Choroid plexus epithelial cell (primary cell): ENCODE data around the gene TMEM212.

Experiments
- DNase-seq: peaks from one replicate; pipeline ENCODE4 v3.0.0-alpha.2; 2010; ENCODE audit warnings: low read depth
- H3K4me3 ChIP-seq: 2 replicates; pipeline ENCODE4 v1.5.1; 2011; ENCODE audit warnings: low read depth, mild to moderate bottlenecking, control low read depth, low read length, moderate library complexity
- TF ChIP-seq, protein P1 (sequence below): conservative IDR thresholded peaks from 2 replicates; pipeline ENCODE4 v1.5.1; 2011; ENCODE audit warnings: low read depth, mild to moderate bottlenecking, control low read depth, inconsistent platforms, low read length, moderate library complexity

The TMEM212 gene

DNA sequence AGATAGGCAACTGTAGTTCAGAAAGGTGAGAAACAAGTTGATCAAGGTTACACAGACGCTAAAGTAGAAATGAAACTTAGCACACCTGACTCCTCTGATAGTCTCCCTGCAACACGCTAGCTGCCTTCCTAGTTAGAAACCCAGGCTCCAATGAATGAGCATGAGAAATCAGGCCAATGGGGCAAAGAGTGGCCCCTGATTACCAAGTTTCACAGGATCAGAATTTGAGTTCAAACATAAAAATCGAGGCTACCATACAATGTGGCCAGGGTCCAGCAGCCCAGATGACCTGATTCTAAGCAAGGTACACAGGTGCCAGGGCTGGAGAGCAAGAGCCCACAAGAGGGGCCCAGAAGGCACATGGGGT is 40.6 kb upstream of the TMEM212 start:
- TF ChIP-seq, protein P1, sequence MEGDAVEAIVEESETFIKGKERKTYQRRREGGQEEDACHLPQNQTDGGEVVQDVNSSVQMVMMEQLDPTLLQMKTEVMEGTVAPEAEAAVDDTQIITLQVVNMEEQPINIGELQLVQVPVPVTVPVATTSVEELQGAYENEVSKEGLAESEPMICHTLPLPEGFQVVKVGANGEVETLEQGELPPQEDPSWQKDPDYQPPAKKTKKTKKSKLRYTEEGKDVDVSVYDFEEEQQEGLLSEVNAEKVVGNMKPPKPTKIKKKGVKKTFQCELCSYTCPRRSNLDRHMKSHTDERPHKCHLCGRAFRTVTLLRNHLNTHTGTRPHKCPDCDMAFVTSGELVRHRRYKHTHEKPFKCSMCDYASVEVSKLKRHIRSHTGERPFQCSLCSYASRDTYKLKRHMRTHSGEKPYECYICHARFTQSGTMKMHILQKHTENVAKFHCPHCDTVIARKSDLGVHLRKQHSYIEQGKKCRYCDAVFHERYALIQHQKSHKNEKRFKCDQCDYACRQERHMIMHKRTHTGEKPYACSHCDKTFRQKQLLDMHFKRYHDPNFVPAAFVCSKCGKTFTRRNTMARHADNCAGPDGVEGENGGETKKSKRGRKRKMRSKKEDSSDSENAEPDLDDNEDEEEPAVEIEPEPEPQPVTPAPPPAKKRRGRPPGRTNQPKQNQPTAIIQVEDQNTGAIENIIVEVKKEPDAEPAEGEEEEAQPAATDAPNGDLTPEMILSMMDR: no peak
- no peak for DNase-seq

DNA sequence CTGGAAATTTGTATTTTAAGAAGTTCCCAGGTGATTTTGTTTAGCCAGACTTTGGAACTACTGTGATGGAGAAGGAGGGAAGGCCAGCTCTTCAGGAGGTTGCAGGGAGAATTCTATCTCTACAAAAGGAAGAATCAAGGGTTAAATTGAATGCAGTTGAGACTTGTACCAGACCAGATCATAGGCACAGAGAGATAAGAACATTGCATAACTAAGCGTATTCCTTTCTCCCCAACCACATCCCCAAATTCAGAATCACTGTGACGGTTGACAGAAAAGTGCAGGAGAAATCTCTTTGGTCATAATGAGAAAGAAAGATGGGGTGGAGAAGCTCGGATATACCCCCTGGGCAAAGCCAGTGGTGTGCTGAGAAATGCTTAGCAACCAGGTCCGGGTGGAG is 40.1 kb upstream of the TMEM212 start:
- DNase-seq: no peak
- H3K4me3 ChIP-seq: no peak overlapping the region

More for the DNA sequence above, 40.6 kb upstream of the TMEM212 start:
- no peak overlapping the region for H3K4me3 ChIP-seq

DNA sequence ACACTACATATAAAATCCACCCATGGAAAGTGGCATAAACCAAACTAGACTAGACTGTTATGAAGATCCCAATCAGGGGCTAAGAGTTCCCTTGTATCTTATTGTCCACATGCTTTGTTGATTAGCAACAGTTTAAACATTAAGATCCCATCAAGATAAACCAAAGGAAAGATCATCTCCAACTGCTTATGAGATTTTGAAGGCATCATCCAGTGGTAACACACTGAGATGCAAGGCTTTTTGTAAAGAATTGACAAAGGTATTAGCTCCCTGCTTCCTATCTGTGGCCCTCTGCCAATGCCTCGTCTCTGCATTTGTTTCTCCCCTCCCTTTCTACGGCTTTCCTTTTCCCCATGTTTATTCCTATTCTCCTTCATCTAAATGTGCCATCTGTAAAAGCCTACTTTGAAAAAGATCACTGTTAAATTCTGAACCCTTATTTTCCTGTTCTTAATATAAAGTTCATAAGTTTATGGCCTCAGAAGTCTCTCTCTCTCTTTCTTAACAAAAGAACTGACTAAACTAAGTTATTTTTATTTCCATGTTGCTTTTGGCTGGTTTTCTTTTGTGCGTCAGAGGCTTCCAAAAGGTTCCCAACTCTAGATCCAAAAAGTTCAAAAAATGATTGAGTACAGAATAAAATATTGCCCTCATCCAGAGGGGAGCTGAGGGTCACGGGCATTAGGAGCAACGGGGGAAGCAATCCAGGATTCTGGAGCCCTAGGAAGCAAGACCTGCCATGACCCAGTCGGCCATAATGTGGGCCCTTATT is 38.3 kb upstream of the TMEM212 start:
- DNase-seq: peak; percentile 74
- TF ChIP-seq, protein P1: no peak
- no peak overlapping the region for H3K4me3 ChIP-seq

More for the DNA sequence above, 40.1 kb upstream of the TMEM212 start:
- TF ChIP-seq, protein P1: no peak

DNA sequence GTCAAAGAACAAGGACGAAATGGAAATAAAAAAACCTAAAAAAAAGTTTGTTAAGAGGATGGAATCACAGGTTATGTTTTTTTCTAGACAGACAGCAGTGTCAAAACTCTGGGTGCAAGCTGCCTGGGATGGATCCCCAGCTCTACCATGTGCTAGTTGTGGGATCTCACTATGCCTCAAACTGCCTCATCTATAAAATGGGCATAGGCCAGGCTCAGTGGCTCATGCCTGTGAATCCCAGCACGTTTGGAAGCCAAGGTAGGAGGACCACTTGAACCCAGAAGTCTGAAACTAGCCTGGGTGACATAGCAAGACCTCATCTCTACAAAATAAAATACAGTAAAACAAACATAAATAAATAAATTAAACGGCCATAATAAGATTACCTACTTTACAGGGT is 37.5 kb upstream of the TMEM212 start:
- no peak overlapping the region for H3K4me3 ChIP-seq
- TF ChIP-seq, protein P1: no peak
- DNase-seq: no peak

DNA sequence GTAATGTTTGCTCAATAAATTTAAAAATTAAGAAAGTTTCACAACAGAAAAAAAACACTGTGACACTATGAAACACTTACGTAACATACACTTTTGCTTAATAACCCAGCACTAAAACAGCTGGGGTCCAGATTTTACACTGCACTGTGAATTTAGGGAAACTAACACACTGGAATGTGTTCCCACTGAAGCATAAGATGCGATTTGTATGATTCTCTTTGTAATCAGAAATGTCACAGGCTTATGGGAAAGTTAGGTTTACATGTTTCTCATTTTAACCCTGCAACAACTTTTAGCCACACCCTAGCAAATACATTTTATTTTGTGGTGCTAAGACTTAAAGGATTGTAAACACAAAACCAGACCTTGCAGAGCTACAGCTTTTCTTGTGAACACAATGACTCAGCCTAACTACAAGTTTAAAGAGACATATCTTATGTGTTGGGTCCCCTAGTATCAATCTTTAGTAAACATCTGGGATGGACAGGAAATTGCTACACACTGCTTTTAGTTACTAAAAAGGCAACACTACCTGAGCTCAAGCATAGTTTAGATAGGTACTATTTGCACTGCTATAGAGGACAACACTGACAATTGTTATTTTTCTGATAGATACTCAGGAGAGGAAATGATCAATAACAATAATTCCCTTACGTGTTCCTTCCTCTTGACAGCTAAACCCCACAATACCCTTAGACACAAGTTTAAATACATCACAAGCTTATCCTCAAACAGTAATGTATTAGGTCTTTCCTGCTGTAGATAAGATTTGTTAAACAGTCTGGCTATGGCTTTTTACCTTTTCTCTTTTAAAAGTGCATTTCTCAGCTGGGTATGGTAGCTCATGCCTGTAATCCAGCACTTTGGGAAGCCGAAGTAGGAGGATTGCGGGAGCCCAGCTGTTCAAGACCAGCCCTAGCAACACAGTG is 36.7 kb upstream of the TMEM212 start:
- peak; percentile 90 for DNase-seq
- TF ChIP-seq, protein P1: no peak
- no peak overlapping the region for H3K4me3 ChIP-seq

DNA sequence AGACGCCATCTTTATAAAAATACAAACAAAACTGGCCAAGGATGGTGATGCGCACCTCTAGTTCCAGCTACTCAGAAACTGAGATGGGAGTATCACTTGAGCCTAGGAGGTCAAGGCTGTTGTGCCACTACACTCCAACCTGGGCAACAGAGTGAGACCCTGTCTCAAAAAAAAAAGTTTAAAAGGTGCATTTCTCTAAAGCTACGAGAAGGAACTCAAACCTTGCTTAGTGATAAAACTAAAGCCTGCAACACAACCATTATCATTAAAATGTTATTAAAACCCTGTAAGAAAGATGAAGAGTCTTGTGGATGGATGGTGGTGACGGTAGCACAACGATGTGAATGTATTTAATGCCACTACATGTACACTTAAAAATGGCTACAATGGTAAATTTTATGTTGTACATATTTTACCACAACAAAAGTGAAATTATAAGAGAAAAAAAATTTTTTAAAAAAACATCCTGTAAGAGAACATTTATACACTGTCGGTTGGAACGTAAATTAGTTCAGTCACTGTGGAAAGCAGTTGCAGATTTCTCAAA is 35.9 kb upstream of the TMEM212 start:
- TF ChIP-seq, protein P1: no peak
- DNase-seq: no peak
- H3K4me3 ChIP-seq: no peak overlapping the region
